Colon (tissue), 2 donors: ENCODE data around the gene CHPF.

Source experiments
- FAIRE-seq: peaks from 2 replicates; lab custom pipeline; 2012; peaks lifted over from hg19 to GRCh38; lab: Jason Lieb, UNC
- donor health status: control.
- donor health status: control.

The CHPF gene

GRCh38 chr2:219551441-219552381 is 8.1 kb upstream of the CHPF start:
- FAIRE-seq, result no peak

GRCh38 chr2:219549619-219550018 is 6.0 kb upstream of the CHPF start:
- no peak for FAIRE-seq

- FAIRE-seq, result no peak
These were observed 5.4 kb upstream of the CHPF start for GRCh38 chr2:219548990-219549389.

GRCh38 chr2:219547621-219548020 is 4.0 kb upstream of the CHPF start:
- no peak for FAIRE-seq

GRCh38 chr2:219545943-219546352 is 2.3 kb upstream of the CHPF start:
- FAIRE-seq, result no peak

GRCh38 chr2:219545295-219545942 is 1.8 kb upstream of the CHPF start:
- FAIRE-seq, result no peak

- no peak for FAIRE-seq
These were observed 958 bp upstream of the CHPF start for GRCh38 chr2:219544567-219544966.

- FAIRE-seq, result no peak
These were observed 546 bp downstream of the CHPF start for GRCh38 chr2:219542931-219543595.

GRCh38 chr2:219541611-219542180 is 1.9 kb downstream of the CHPF start:
- no peak for FAIRE-seq

GRCh38 chr2:219540784-219541504 is 2.7 kb downstream of the CHPF start:
- no peak for FAIRE-seq

GRCh38 chr2:219539926-219540678 is 3.5 kb downstream of the CHPF start:
- no peak for FAIRE-seq

GRCh38 chr2:219538956-219539788 is 4.4 kb downstream of the CHPF start:
- no peak for FAIRE-seq

- FAIRE-seq, result no peak
These were observed 5.1 kb downstream of the CHPF start for GRCh38 chr2:219538504-219538951.

GRCh38 chr2:219537657-219538488 is 5.7 kb downstream of the CHPF start:
- FAIRE-seq, result no peak

GRCh38 chr2:219536967-219537366 is 6.6 kb downstream of the CHPF start:
- no peak for FAIRE-seq

- no peak for FAIRE-seq
These were observed 7.2 kb downstream of the CHPF start for GRCh38 chr2:219536425-219536824.

- FAIRE-seq, result no peak
These were observed 9.5 kb downstream of the CHPF start for GRCh38 chr2:219533930-219534661.

GRCh38 chr2:219532378-219532649 is 11.3 kb downstream of the CHPF start:
- FAIRE-seq, result no peak
